SK-N-SH (cell line): ENCODE measurements around the gene ABL2. TPM values are rescaled to one million over a fixed set of nuclear protein-coding genes. Genes with fewer than 3 reads are reported as not detected.

Experiments used
- CTCF ChIA-PET: fragments of 300-600, 350-600 bp; formaldehyde crosslinking; extraction: SDS; loops from one replicate; lab custom pipeline; 2021; lab: Yijun Ruan, JAX
- POLR2A ChIA-PET: fragments of 350-600 bp; sonication (Branson Sonifier 250); formaldehyde crosslinking; extraction: SDS; loops from one replicate; lab custom pipeline; 2020; ENCODE audit warnings: antibody characterized with exemption, inconsistent platforms; lab: Yijun Ruan, JAX
- DNase-seq: peaks from one replicate; pipeline ENCODE4 v3.0.0; 2012
- H2AFZ ChIP-seq: fragments of 200-600 bp; sonication (generic); 2 replicates; pipeline ENCODE4 v1.8.1; 2016; ENCODE audit warnings: antibody characterized with exemption, mild to moderate bottlenecking, low read depth
- H3F3A ChIP-seq: fragments of 200-600 bp; sonication (generic); replicated peaks from 2 replicates; pipeline ENCODE3; 2016; ENCODE audit warnings: antibody characterized with exemption, mild to moderate bottlenecking; ENCODE audit not compliant: insufficient read depth
- H3K27ac ChIP-seq, 2 experiments: fragments of 200-500 bp in 1 of 2; fragments of 200-600 bp in 1 of 2; sonication (Bioruptor generic) in 1 of 2; sonication (generic), shearing (Covaris generic) in 1 of 2; 2 replicates each; pipeline versions ENCODE4 v1.5.1 to v1.6.1; 2014 to 2016; ENCODE audit warnings: low read depth in 2 of 2, inconsistent platforms in 1 of 2, low read length in 1 of 2, mild to moderate bottlenecking in 1 of 2, mixed read lengths in 1 of 2
- H3K27me3 ChIP-seq: fragments of 200-600 bp; sonication (generic), shearing (Covaris generic); 2 replicates; pipeline ENCODE4 v1.6.1; 2016; ENCODE audit warnings: mixed run types; ENCODE audit not compliant: insufficient read depth
- H3K36me3 ChIP-seq, 2 experiments: fragments of 200-500 bp in 1 of 2; fragments of 200-600 bp in 1 of 2; sonication (Bioruptor generic) in 1 of 2; sonication (generic) in 1 of 2; replicated peaks in 1 of 2; 2 replicates each; pipeline versions ENCODE3 to v1.5.1; 2014 to 2016; ENCODE audit warnings: low read length in 1 of 2, mild to moderate bottlenecking in 1 of 2; ENCODE audit not compliant: insufficient read depth in 2 of 2, control insufficient read depth in 1 of 2
- H3K4me1 ChIP-seq, 2 experiments: fragments of 200-500 bp in 1 of 2; fragments of 200-600 bp in 1 of 2; sonication (Bioruptor generic) in 1 of 2; sonication (generic), shearing (Covaris generic) in 1 of 2; 2 replicates each; pipeline versions ENCODE4 v1.5.1 to v1.6.1; 2014 to 2016; ENCODE audit warnings: low read depth in 1 of 2, low read length in 1 of 2, mixed run types in 1 of 2; ENCODE audit not compliant: insufficient read depth in 2 of 2, control insufficient read depth in 1 of 2
- H3K4me2 ChIP-seq: fragments of 200-600 bp; sonication (generic), shearing (Covaris generic); 2 replicates; pipeline ENCODE4 v1.6.1; 2017; ENCODE audit warnings: mixed run types
- H3K4me3 ChIP-seq, 2 experiments: fragments of 200-500 bp in 1 of 2; fragments of 200-600 bp in 1 of 2; sonication (Bioruptor generic) in 1 of 2; sonication (generic), shearing (Covaris generic) in 1 of 2; 2 replicates each; pipeline versions ENCODE4 v1.5.1 to v1.8.1; 2014 to 2016; ENCODE audit warnings: low read depth in 2 of 2, inconsistent platforms in 1 of 2, low read length in 1 of 2, mild to moderate bottlenecking in 1 of 2, mixed read lengths in 1 of 2, moderate library complexity in 1 of 2
- H3K79me2 ChIP-seq: fragments of 200-600 bp; sonication (generic); 2 replicates; pipeline ENCODE4 v1.8.1; 2017; ENCODE audit warnings: mild to moderate bottlenecking; ENCODE audit not compliant: insufficient read depth
- H3K9ac ChIP-seq: fragments of 200-600 bp; sonication (generic); 2 replicates; pipeline ENCODE4 v1.6.1; 2017; ENCODE audit warnings: mixed run types
- H3K9me2 ChIP-seq: fragments of 200-600 bp; sonication (generic); 2 replicates; pipeline ENCODE4 v1.6.1; 2017; ENCODE audit warnings: mixed run types
- H3K9me3 ChIP-seq: fragments of 200-600 bp; sonication (generic); 2 replicates; pipeline ENCODE4 v1.6.1; 2017; ENCODE audit warnings: mixed run types, mild to moderate bottlenecking, moderate library complexity
- H4K20me1 ChIP-seq: fragments of 200-600 bp; sonication (generic); 2 replicates; pipeline ENCODE4 v1.6.1; 2017; ENCODE audit warnings: mild to moderate bottlenecking, mixed run types; ENCODE audit not compliant: insufficient read depth
- EP300 ChIP-seq, 2 experiments: IDR thresholded peaks; 2 replicates each; pipeline versions ENCODE4 v1.4.0 to v1.6.1; 2012; ENCODE audit warnings: borderline replicate concordance in 1 of 2, low read depth in 1 of 2, low read length in 1 of 2
- EZH2phosphoT487 ChIP-seq: fragments of 200-600 bp; sonication (generic); IDR thresholded peaks from 2 replicates; pipeline ENCODE4 v1.6.1; 2017; ENCODE audit warnings: low read depth, mixed run types, mild to moderate bottlenecking, antibody characterized with exemption, moderate library complexity, borderline replicate concordance
- FOXJ3 ChIP-seq: sonication (generic); formaldehyde crosslinking; IDR thresholded peaks from 2 replicates; pipeline ENCODE4 v1.5.1; 2020; ENCODE audit warnings: mild to moderate bottlenecking, missing genetic modification reagents
- FOXM1 ChIP-seq: IDR thresholded peaks from 2 replicates; pipeline ENCODE4 v1.4.0; 2012; ENCODE audit warnings: low read depth, mild to moderate bottlenecking
- GABPA ChIP-seq: IDR thresholded peaks from 2 replicates; pipeline ENCODE4 v1.4.0; 2012; ENCODE audit warnings: low read depth, mild to moderate bottlenecking
- IRF3 ChIP-seq: fragments of 150-350 bp; IDR thresholded peaks from 2 replicates; pipeline ENCODE4 v1.6.1; 2016; ENCODE audit warnings: mild to moderate bottlenecking, low read depth, low read length
- JUND ChIP-seq: IDR thresholded peaks from 2 replicates; pipeline ENCODE4 v1.4.0; 2012
- MAX ChIP-seq: IDR thresholded peaks from 2 replicates; pipeline ENCODE4 v1.4.0; 2012; ENCODE audit warnings: low read depth
- MXI1 ChIP-seq: IDR thresholded peaks from 2 replicates; pipeline ENCODE4 v1.6.1; 2012; ENCODE audit warnings: mild to moderate bottlenecking, low read depth, low read length, improper control_type of control experiment
- NFIC ChIP-seq: IDR thresholded peaks from 2 replicates; pipeline ENCODE4 v1.4.0; 2012; ENCODE audit warnings: borderline replicate concordance
- RAD21 ChIP-seq: IDR thresholded peaks from 2 replicates; pipeline ENCODE4 v1.6.1; 2012; ENCODE audit warnings: mild to moderate bottlenecking, low read length
- RCOR1 ChIP-seq: fragments of 150-350 bp; IDR thresholded peaks from 2 replicates; pipeline ENCODE4 v1.6.1; 2017; ENCODE audit warnings: antibody characterized with exemption, low read length
- REST ChIP-seq: IDR thresholded peaks from 2 replicates; pipeline ENCODE4 v1.6.1; 2012; ENCODE audit warnings: mild to moderate bottlenecking, low read depth, low read length, moderate library complexity
- SMC3 ChIP-seq: IDR thresholded peaks from 2 replicates; pipeline ENCODE4 v1.6.1; 2012; ENCODE audit warnings: low read depth, low read length, improper control_type of control experiment
- TAF1 ChIP-seq: IDR thresholded peaks from 2 replicates; pipeline ENCODE4 v1.6.1; 2012; ENCODE audit warnings: low read depth, mild to moderate bottlenecking, low read length, moderate library complexity, borderline replicate concordance
- YY1 ChIP-seq: IDR thresholded peaks from 2 replicates; pipeline ENCODE4 v1.4.0; 2012; ENCODE audit warnings: low read depth, mild to moderate bottlenecking
- WGBS: methylation state at CpG from one replicate; pipeline ENCODE4 v1.1.6; 2017; ENCODE audit warnings: low lambda C conversion rate; 5-methylcytosine and 5-hydroxymethylcytosine counted together
- polyA plus RNA-seq, 3 experiments: library from polyadenylated mRNA; depleted of rRNA; stranded (reverse); fragments of >200 nt; gene quantifications; 2 replicates each; pipeline ENCODE4 v1.2.3, GENCODE V29; 2012
- TF ChIP-seq, protein P1 (sequence below): fragments of 200-600 bp; sonication (generic); IDR thresholded peaks from 2 replicates; pipeline ENCODE4 v1.6.1; 2017; ENCODE audit warnings: antibody characterized with exemption, mild to moderate bottlenecking, moderate library complexity
- TF ChIP-seq, protein P2 (sequence below): IDR thresholded peaks from 2 replicates; pipeline ENCODE4 v1.4.0; 2012; ENCODE audit warnings: low read depth, borderline replicate concordance

ABL2 gene
- polyA plus RNA-seq, 1 of the 3 experiments (the other 2 are of a cell fraction), result 7.5 TPM

DNA sequence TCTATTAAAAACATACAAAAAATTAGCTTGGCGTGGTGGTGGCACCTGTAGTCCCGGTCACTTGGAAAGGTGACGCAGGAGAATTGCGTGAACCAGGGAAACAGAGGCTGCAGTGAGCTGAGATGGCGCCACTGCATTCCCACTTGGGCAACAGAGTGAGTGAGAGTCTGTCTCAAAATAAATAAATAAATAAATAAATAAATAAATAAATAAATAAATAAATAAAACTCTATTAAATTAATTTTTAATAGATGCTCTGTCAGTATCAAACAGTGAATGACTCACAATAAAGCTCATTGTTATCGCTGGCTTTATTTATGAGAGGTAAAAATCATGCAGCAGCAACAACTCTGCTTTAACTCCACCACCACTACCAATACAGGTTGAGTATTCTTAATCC is 72.8 kb downstream of the ABL2 start:
- Histone ChIP-seq H3K9me3 (no peaks in the 10 kb centered on the region), H3K36me3 (peaks cover 0 to 4% of the 10 kb centered on the region in 2 experiments)
- POLR2A ChIA-PET, result no interaction called here

More for the DNA sequence above, 72.8 kb downstream of the ABL2 start:
- Histone ChIP-seq H2AFZ (no peak overlapping the region), H3K9me2 (no peaks in the 10 kb centered on the region), H3K27ac (no peak overlapping the region), H4K20me1 (no peaks in the 10 kb centered on the region; the same call in 1 of the 2 replicates), H3K79me2 (peaks cover 64% of the 10 kb centered on the region), H3K27me3 (no peaks in the 10 kb centered on the region), H3K4me2 (no peak overlapping the region), H3K4me1 (no peaks in the 10 kb centered on the region), H3K9ac (no peak overlapping the region), H3F3A (peaks cover 1% of the 10 kb centered on the region), H3K4me3 (no peak overlapping the region)
- WGBS, result 97% methylated on average over 6 of the region's 6 CpGs
- no peak for DNase-seq
- CTCF ChIA-PET, result interaction anchor here (1.4 kb wide), 1 partner anchor 36 kb away, joined by 6 read pairs; no protein-coding TSS in a partner anchor
- TF ChIP-seq GABPA (no peak), JUND (no peak), SMC3 (no peak), EP300 (IDR thresholded peaks at IDR 0.05; ENCODE audit: borderline replicate concordance in 1 of 2, low read depth in 1 of 2, low read length in 1 of 2) (no peak), FOXM1 (no peak), IRF3 (no peak), RAD21 (no peak), MAX (no peak), RCOR1 (no peak), REST (no peak), YY1 (no peak), MXI1 (no peak), NFIC (no peak), FOXJ3 (CRISPR knock-in tag) (no peak), TAF1 (no peak), EZH2phosphoT487 (no peak)
- TF ChIP-seq, protein P1, sequence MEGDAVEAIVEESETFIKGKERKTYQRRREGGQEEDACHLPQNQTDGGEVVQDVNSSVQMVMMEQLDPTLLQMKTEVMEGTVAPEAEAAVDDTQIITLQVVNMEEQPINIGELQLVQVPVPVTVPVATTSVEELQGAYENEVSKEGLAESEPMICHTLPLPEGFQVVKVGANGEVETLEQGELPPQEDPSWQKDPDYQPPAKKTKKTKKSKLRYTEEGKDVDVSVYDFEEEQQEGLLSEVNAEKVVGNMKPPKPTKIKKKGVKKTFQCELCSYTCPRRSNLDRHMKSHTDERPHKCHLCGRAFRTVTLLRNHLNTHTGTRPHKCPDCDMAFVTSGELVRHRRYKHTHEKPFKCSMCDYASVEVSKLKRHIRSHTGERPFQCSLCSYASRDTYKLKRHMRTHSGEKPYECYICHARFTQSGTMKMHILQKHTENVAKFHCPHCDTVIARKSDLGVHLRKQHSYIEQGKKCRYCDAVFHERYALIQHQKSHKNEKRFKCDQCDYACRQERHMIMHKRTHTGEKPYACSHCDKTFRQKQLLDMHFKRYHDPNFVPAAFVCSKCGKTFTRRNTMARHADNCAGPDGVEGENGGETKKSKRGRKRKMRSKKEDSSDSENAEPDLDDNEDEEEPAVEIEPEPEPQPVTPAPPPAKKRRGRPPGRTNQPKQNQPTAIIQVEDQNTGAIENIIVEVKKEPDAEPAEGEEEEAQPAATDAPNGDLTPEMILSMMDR, result no peak
- TF ChIP-seq, protein P2, sequence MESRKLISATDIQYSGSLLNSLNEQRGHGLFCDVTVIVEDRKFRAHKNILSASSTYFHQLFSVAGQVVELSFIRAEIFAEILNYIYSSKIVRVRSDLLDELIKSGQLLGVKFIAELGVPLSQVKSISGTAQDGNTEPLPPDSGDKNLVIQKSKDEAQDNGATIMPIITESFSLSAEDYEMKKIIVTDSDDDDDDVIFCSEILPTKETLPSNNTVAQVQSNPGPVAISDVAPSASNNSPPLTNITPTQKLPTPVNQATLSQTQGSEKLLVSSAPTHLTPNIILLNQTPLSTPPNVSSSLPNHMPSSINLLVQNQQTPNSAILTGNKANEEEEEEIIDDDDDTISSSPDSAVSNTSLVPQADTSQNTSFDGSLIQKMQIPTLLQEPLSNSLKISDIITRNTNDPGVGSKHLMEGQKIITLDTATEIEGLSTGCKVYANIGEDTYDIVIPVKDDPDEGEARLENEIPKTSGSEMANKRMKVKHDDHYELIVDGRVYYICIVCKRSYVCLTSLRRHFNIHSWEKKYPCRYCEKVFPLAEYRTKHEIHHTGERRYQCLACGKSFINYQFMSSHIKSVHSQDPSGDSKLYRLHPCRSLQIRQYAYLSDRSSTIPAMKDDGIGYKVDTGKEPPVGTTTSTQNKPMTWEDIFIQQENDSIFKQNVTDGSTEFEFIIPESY, result no peak
